ENCODE measurements around the gene DHX40.

The DHX40 gene

DNA sequence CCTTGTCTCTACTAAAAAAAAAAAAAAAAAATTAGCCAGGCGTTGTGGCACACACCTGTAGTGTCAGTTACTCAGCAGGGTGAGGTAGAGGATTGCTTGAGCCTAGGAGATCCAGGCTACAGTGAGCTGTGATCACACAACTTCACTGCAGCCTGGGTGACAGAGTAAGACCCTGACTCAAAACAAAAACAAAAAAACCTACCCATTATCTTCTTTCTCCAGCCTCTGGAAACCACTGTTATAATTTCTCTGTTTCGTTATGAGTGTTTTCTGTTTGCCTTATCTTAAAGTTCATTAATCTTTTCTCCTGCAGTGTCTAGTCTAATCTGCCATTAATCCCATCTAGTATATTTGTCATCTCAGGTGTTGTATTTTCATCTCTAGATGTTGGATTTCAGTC, 35.7 kb downstream of the DHX40 start:
- Histone ChIP-seq H3K36me3 (ENCODE audit: insufficient read depth) (no peaks in the 10 kb centered on the region; the same call in 1 of the 2 replicates), H3K4me3 (IDR thresholded peaks at IDR 0.05; ENCODE audit: insufficient read depth, low read depth, low read length) (no peak overlapping the region), H3K79me2 (ENCODE audit: insufficient read depth, low read depth) (no peaks in the 10 kb centered on the region), H3K9ac (no peak overlapping the region), H3K4me1 (ENCODE audit: low read depth, poor library complexity, severe bottlenecking) (peaks cover 19% of the 10 kb centered on the region), H3K4me2 (no peak overlapping the region), H2AFZ (ENCODE audit: low read depth) (no peak overlapping the region), H3K27ac (peak overlapping the region; percentile 7; the same call in 1 of the 2 replicates), H4K20me1 (ENCODE audit: insufficient read depth) (no peaks in the 10 kb centered on the region), H3K27me3 (ENCODE audit: insufficient read depth, low read depth) (no peaks in the 10 kb centered on the region)
- TF ChIP-seq, protein P1, sequence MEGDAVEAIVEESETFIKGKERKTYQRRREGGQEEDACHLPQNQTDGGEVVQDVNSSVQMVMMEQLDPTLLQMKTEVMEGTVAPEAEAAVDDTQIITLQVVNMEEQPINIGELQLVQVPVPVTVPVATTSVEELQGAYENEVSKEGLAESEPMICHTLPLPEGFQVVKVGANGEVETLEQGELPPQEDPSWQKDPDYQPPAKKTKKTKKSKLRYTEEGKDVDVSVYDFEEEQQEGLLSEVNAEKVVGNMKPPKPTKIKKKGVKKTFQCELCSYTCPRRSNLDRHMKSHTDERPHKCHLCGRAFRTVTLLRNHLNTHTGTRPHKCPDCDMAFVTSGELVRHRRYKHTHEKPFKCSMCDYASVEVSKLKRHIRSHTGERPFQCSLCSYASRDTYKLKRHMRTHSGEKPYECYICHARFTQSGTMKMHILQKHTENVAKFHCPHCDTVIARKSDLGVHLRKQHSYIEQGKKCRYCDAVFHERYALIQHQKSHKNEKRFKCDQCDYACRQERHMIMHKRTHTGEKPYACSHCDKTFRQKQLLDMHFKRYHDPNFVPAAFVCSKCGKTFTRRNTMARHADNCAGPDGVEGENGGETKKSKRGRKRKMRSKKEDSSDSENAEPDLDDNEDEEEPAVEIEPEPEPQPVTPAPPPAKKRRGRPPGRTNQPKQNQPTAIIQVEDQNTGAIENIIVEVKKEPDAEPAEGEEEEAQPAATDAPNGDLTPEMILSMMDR (conservative IDR thresholded peaks at IDR 0.05; ENCODE audit: low read depth, low read length), result no peak

DNA sequence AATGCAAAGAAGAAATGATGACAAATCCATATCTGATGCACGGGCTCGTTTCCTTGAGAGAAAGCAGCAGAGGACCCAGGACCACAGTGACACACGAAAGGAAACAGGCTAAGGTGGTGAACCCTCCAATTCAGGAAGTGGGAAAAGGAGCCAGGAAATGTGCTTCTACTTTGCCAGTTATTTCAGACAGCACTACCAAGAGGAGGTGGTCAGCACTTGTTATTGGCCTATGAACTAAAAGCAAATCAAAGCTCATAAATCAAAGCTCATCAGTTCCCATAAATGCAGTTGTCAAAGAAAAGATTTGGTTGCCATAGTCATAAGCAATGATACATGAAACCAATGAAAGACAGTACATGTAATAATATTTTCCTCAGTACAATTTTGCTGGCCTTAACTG, 41.7 kb downstream of the DHX40 start:
- no peak overlapping the region for H3K27ac ChIP-seq
- no peaks in the 10 kb centered on the region for H3K4me1 ChIP-seq (ENCODE audit: low read depth, poor library complexity, severe bottlenecking)
- H2AFZ ChIP-seq (ENCODE audit: low read depth), result no peak overlapping the region
- TF ChIP-seq, protein P1 (conservative IDR thresholded peaks at IDR 0.05; ENCODE audit: low read depth, low read length), result no peak
- no peaks in the 10 kb centered on the region for H4K20me1 ChIP-seq (ENCODE audit: insufficient read depth)
- no peak overlapping the region for H3K9ac ChIP-seq
- no peaks in the 10 kb centered on the region for H3K27me3 ChIP-seq (ENCODE audit: insufficient read depth, low read depth)
- H3K36me3 ChIP-seq (ENCODE audit: insufficient read depth), result 0 out of 2 replicates have a peak, but pooled peaks cover 3% of the 10 kb centered on the region
- no peak overlapping the region for H3K4me3 ChIP-seq (IDR thresholded peaks at IDR 0.05; ENCODE audit: insufficient read depth, low read depth, low read length)
- H3K4me2 ChIP-seq, result no peak overlapping the region
- no peaks in the 10 kb centered on the region for H3K79me2 ChIP-seq (ENCODE audit: insufficient read depth, low read depth)

DNA sequence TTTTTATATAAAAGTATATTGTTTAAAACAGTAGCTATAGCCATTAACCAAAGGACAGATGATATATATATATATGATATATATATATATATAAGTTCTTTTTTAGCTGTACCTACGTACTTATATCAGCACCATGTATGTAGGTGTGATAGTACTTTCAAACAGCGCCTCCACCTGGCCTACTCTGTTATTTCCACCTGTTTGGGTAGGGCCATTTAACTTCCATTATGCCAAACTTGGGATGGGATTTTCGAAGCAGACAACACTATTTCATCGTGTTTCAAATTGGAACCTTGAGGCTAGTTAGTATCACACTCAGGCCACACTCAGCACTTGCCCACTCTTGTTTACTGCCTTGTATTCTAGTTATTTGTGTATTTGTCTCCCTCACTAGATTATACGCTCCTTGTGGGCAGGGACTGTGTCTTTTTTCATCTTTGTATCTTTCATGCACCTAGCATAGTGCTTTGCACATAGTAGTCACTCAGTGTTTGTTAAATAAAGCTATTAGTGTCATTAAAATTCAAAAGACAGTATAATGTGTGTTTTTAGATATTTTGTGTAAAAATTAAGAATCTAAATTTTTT, 42.5 kb downstream of the DHX40 start:
- no peak overlapping the region for H2AFZ ChIP-seq (ENCODE audit: low read depth)
- no peaks in the 10 kb centered on the region for H3K79me2 ChIP-seq (ENCODE audit: insufficient read depth, low read depth)
- no peaks in the 10 kb centered on the region for H3K27me3 ChIP-seq (ENCODE audit: insufficient read depth, low read depth)
- no peaks in the 10 kb centered on the region for H3K4me1 ChIP-seq (ENCODE audit: low read depth, poor library complexity, severe bottlenecking)
- no peak overlapping the region for H3K4me2 ChIP-seq
- no peaks in the 10 kb centered on the region for H4K20me1 ChIP-seq (ENCODE audit: insufficient read depth)
- H3K9ac ChIP-seq, result no peak overlapping the region
- H3K36me3 ChIP-seq (ENCODE audit: insufficient read depth), result 0 out of 2 replicates have a peak, but pooled peaks cover 3% of the 10 kb centered on the region
- H3K27ac ChIP-seq, result no peak overlapping the region
- TF ChIP-seq, protein P1 (conservative IDR thresholded peaks at IDR 0.05; ENCODE audit: low read depth, low read length), result peak; percentile 59; the same call in 1 of the 2 replicates
- no peak overlapping the region for H3K4me3 ChIP-seq (IDR thresholded peaks at IDR 0.05; ENCODE audit: insufficient read depth, low read depth, low read length)

- H3K9ac ChIP-seq, result no peak overlapping the region
- H3K4me1 ChIP-seq (ENCODE audit: low read depth, poor library complexity, severe bottlenecking), result peaks cover 5% of the 10 kb centered on the region
- H3K27me3 ChIP-seq (ENCODE audit: insufficient read depth, low read depth), result no peaks in the 10 kb centered on the region
- H3K36me3 ChIP-seq (ENCODE audit: insufficient read depth), result 0 out of 2 replicates have a peak, but pooled peaks cover 3% of the 10 kb centered on the region
- TF ChIP-seq, protein P1 (conservative IDR thresholded peaks at IDR 0.05; ENCODE audit: low read depth, low read length), result no peak
- no peak overlapping the region for H2AFZ ChIP-seq (ENCODE audit: low read depth)
- no peaks in the 10 kb centered on the region for H4K20me1 ChIP-seq (ENCODE audit: insufficient read depth)
- H3K27ac ChIP-seq, result no peak overlapping the region
- H3K4me2 ChIP-seq, result no peak overlapping the region
- no peak overlapping the region for H3K4me3 ChIP-seq (IDR thresholded peaks at IDR 0.05; ENCODE audit: insufficient read depth, low read depth, low read length)
- H3K79me2 ChIP-seq (ENCODE audit: insufficient read depth, low read depth), result no peaks in the 10 kb centered on the region
Measured at GRCh38 chr17:59611503-59611902, 46.1 kb downstream of the DHX40 start.

All from KMS-11 (cell line).